ENCODE data around the gene PPP1R27. TPM values are rescaled to one million over a fixed set of nuclear protein-coding genes. Genes with fewer than 3 reads are reported as not detected.
A peak's percentile ranks its signal among the peaks of the same experiment; 100 is the strongest.

Gene PPP1R27
- total and polyA plus RNA-seq, 2 donors (not counting 1 experiment from before 2014, with no cell fraction given), result not detected

GRCh38 chr17:81809556-81809998, 25.3 kb downstream of the PPP1R27 start:
- TF ChIP-seq EZH2 (IDR thresholded peaks at IDR 0.05; ENCODE audit: low read length, missing control alignments), result no peak
- TF ChIP-seq, protein P1, sequence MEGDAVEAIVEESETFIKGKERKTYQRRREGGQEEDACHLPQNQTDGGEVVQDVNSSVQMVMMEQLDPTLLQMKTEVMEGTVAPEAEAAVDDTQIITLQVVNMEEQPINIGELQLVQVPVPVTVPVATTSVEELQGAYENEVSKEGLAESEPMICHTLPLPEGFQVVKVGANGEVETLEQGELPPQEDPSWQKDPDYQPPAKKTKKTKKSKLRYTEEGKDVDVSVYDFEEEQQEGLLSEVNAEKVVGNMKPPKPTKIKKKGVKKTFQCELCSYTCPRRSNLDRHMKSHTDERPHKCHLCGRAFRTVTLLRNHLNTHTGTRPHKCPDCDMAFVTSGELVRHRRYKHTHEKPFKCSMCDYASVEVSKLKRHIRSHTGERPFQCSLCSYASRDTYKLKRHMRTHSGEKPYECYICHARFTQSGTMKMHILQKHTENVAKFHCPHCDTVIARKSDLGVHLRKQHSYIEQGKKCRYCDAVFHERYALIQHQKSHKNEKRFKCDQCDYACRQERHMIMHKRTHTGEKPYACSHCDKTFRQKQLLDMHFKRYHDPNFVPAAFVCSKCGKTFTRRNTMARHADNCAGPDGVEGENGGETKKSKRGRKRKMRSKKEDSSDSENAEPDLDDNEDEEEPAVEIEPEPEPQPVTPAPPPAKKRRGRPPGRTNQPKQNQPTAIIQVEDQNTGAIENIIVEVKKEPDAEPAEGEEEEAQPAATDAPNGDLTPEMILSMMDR (conservative IDR thresholded peaks at IDR 0.05 in 1 of 2, IDR thresholded peaks at IDR 0.05 in 1 of 2; ENCODE audit: low read depth in 1 of 2, low read length in 2 of 2), result no peak
- Histone ChIP-seq H4K20me1 (ENCODE audit: control insufficient read depth, extremely low read depth, insufficient read depth, low read length) (no peaks in the 10 kb centered on the region), H3K4me1 (ENCODE audit: control insufficient read depth, extremely low read depth, insufficient read depth, low read length) (no peaks in the 10 kb centered on the region), H3K9me3 (ENCODE audit: control insufficient read depth, insufficient read depth, low read depth, low read length) (no peaks in the 10 kb centered on the region), H3K9ac (ENCODE audit: insufficient read depth, low read length) (no peak overlapping the region), H3K27ac (ENCODE audit: insufficient read depth, low read length) (no peak overlapping the region), H2AFZ (ENCODE audit: low read length) (no peak overlapping the region), H3K36me3 (ENCODE audit: control insufficient read depth, insufficient read depth, low read length) (no peaks in the 10 kb centered on the region), H3K27me3 (ENCODE audit: control insufficient read depth, insufficient read depth, low read length) (peaks cover 34% of the 10 kb centered on the region), H3K4me3 (replicated peaks in 1 of 4; ENCODE audit: control extremely low read depth in 1 of 4, insufficient read depth in 1 of 4, low read depth in 3 of 4, low read length in 4 of 4) (no peak overlapping the region), H3K79me2 (ENCODE audit: control insufficient read depth, insufficient read depth, low read length) (no peaks in the 10 kb centered on the region), H3K4me2 (ENCODE audit: extremely low read depth, insufficient read depth, low read length) (no peak overlapping the region)
- DNase-seq (ENCODE audit: low read depth in 2 of 2), result no peak

DNA sequence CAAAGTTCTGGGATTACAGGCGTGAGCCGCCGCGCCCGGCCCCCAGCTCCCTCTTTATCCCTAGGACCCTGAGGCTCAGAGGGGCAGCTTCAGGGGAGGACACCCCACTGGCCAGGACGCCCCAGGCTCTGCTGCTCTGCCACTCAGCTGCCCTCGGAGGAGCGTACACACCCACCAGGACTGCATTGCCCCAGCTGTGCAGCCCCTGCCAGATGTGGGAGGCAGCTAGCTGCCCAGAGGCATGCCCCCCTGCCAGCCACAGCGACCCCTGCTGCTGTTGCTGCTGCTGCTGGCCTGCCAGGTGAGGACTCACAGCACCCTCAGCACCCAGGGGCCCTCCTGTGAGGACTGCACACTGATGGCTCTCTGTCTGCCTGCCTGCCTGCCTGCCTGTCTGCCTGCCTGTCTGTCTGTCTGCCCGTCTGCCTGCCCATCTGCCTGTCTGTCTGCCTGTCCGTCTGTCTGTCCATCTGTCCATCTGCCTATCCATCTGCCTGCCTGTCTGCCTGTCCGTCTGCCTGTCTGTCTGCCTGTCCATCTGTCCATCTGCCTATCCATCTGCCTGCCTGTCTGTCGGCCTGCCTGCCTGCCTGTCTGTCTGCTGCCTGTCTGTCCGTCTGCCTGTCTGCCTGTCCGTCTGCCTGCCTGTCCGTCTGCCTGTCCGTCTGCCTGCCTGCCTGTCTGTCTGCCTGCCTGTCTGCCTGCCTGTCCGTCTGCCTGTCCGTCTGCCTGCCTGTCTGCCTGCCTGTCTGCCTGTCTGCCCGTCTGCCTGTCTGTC, 25.9 kb downstream of the PPP1R27 start:
- no peak overlapping the region for H3K4me2 ChIP-seq (ENCODE audit: extremely low read depth, insufficient read depth, low read length)
- DNase-seq (ENCODE audit: low read depth in 2 of 2), result no peak
- TF ChIP-seq EZH2 (IDR thresholded peaks at IDR 0.05; ENCODE audit: low read length, missing control alignments), result no peak
- TF ChIP-seq, protein P1 (conservative IDR thresholded peaks at IDR 0.05 in 1 of 2, IDR thresholded peaks at IDR 0.05 in 1 of 2; ENCODE audit: low read depth in 1 of 2, low read length in 2 of 2), result peak in 1 of 2 donors; percentile 3
- no peaks in the 10 kb centered on the region for H3K36me3 ChIP-seq (ENCODE audit: control insufficient read depth, insufficient read depth, low read length)
- no peaks in the 10 kb centered on the region for H3K4me1 ChIP-seq (ENCODE audit: control insufficient read depth, extremely low read depth, insufficient read depth, low read length)
- H3K4me3 ChIP-seq (replicated peaks in 1 of 4; ENCODE audit: control extremely low read depth in 1 of 4, insufficient read depth in 1 of 4, low read depth in 3 of 4, low read length in 4 of 4), result no peak overlapping the region
- H4K20me1 ChIP-seq (ENCODE audit: control insufficient read depth, extremely low read depth, insufficient read depth, low read length), result no peaks in the 10 kb centered on the region
- no peak overlapping the region for H3K27ac ChIP-seq (ENCODE audit: insufficient read depth, low read length)
- no peaks in the 10 kb centered on the region for H3K79me2 ChIP-seq (ENCODE audit: control insufficient read depth, insufficient read depth, low read length)
- H3K27me3 ChIP-seq (ENCODE audit: control insufficient read depth, insufficient read depth, low read length), result peaks cover 34% of the 10 kb centered on the region
- H3K9me3 ChIP-seq (ENCODE audit: control insufficient read depth, insufficient read depth, low read depth, low read length), result no peaks in the 10 kb centered on the region
- H3K9ac ChIP-seq (ENCODE audit: insufficient read depth, low read length), result no peak overlapping the region
- H2AFZ ChIP-seq (ENCODE audit: low read length), result no peak overlapping the region

DNA sequence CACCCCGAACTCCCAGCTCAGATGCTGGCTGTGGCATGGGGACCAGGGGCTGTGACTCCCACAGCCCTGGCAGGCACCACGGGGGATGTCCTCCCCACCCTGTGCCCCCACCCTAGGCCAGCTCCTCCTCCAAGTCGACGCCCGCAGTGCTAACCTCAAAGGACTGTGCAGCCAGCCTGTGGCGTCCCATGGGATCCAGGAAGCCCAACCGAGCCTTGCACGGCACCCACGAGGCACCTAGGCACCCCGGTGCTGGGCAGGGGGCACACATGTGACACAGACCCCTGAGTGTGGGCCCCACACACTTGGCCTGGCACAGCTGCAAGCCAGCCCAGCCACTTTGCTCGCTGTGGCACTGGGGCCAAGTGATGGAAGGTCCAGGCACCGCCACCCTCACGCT, 27.0 kb downstream of the PPP1R27 start:
- H3K36me3 ChIP-seq (ENCODE audit: control insufficient read depth, insufficient read depth, low read length), result no peaks in the 10 kb centered on the region
- H3K27ac ChIP-seq (ENCODE audit: insufficient read depth, low read length), result no peak overlapping the region
- no peak overlapping the region for H3K9ac ChIP-seq (ENCODE audit: insufficient read depth, low read length)
- H3K27me3 ChIP-seq (ENCODE audit: control insufficient read depth, insufficient read depth, low read length), result peaks cover 44% of the 10 kb centered on the region
- DNase-seq (ENCODE audit: low read depth in 2 of 2), result no peak
- TF ChIP-seq EZH2 (IDR thresholded peaks at IDR 0.05; ENCODE audit: low read length, missing control alignments), result no peak
- TF ChIP-seq, protein P1 (conservative IDR thresholded peaks at IDR 0.05 in 1 of 2, IDR thresholded peaks at IDR 0.05 in 1 of 2; ENCODE audit: low read depth in 1 of 2, low read length in 2 of 2), result no peak
- H2AFZ ChIP-seq (ENCODE audit: low read length), result no peak overlapping the region
- no peaks in the 10 kb centered on the region for H3K4me1 ChIP-seq (ENCODE audit: control insufficient read depth, extremely low read depth, insufficient read depth, low read length)
- no peaks in the 10 kb centered on the region for H3K9me3 ChIP-seq (ENCODE audit: control insufficient read depth, insufficient read depth, low read depth, low read length)
- H3K4me3 ChIP-seq (replicated peaks in 1 of 4; ENCODE audit: control extremely low read depth in 1 of 4, insufficient read depth in 1 of 4, low read depth in 3 of 4, low read length in 4 of 4), result no peak overlapping the region
- H3K4me2 ChIP-seq (ENCODE audit: extremely low read depth, insufficient read depth, low read length), result no peak overlapping the region
- no peaks in the 10 kb centered on the region for H4K20me1 ChIP-seq (ENCODE audit: control insufficient read depth, extremely low read depth, insufficient read depth, low read length)
- H3K79me2 ChIP-seq (ENCODE audit: control insufficient read depth, insufficient read depth, low read length), result no peaks in the 10 kb centered on the region
